GM12874 (cell line): ENCODE measurements around the gene IMPG1.

Experiments
- TF ChIP-seq, protein P1 (sequence below): IDR thresholded peaks from 2 replicates; pipeline ENCODE4 v1.5.1; 2011; ENCODE audit warnings: low read depth, mild to moderate bottlenecking, control low read depth, low read length, moderate library complexity; ENCODE audit not compliant: insufficient read depth

Gene IMPG1

DNA sequence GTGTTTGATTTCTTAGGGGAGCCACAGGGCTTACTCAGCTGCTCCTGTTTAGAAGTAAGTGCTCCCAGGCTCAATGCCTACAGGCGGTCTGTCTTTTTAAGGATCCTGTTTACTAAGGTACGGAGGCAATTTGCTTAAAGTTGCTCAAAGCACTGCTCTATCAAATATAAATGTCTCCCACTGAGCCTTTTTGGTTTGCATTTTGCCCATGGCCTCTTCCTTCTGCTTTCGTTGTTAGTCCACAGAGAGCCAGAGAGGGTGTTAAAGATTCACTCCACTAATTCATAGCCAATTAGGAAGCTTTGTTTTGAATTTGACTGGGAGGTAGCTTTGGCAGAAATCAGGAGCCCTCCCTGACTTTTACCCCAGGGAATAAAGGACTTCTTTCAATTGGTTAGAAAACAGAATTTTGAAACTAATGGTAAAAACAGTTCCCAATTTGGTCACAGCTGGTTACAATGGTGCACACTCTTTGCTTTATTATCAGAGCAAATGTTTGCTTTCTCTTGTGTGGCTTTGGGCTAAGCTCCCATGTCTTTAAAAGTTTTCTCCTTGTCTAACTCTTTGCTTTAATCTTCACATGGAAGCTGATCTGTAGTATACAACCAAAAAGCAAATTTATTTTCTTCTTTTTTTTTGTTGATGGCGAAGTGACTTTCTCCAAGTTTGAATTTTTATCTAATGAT, 126.2 kb downstream of the IMPG1 start:
- TF ChIP-seq, protein P1, sequence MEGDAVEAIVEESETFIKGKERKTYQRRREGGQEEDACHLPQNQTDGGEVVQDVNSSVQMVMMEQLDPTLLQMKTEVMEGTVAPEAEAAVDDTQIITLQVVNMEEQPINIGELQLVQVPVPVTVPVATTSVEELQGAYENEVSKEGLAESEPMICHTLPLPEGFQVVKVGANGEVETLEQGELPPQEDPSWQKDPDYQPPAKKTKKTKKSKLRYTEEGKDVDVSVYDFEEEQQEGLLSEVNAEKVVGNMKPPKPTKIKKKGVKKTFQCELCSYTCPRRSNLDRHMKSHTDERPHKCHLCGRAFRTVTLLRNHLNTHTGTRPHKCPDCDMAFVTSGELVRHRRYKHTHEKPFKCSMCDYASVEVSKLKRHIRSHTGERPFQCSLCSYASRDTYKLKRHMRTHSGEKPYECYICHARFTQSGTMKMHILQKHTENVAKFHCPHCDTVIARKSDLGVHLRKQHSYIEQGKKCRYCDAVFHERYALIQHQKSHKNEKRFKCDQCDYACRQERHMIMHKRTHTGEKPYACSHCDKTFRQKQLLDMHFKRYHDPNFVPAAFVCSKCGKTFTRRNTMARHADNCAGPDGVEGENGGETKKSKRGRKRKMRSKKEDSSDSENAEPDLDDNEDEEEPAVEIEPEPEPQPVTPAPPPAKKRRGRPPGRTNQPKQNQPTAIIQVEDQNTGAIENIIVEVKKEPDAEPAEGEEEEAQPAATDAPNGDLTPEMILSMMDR = no peak

DNA sequence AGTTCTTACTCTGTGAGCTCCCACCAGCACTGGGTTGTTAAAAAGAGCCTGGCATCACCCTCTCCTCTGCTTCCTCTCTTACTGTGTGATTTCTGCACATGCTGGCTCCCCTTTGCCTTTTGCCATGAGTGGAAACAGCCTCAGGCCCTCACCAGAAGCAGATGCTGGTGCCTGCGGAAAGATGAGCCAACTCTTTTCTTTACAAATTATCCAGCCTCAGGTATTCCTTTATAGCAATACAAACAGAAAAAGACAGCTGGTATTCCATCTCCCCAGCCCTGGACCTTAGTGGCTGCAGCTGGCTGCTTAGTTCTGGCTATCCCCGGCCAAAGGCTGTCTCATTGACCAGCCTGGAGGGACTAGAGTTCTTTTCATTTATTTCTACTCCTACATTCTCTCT, 129.1 kb downstream of the IMPG1 start:
- TF ChIP-seq, protein P1 = no peak

DNA sequence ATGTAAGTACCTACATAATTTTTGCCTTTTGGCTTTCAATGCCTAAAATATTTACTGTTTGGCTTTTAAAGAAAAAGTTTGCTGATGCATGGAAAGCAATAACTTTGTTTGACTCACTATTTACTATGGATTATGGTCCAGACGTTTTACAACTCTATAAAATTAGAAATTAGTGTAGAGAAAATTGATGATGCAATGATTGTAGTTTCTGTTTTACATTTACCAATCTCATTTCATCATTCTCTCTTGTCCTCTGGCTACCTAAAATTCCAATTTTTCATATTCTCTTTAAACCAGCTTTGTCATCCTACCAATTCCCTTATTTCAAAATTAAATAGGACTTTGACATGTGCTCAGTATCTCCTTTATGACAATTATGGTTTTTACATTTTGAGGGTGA, 131.0 kb downstream of the IMPG1 start:
- TF ChIP-seq, protein P1 = no peak

DNA sequence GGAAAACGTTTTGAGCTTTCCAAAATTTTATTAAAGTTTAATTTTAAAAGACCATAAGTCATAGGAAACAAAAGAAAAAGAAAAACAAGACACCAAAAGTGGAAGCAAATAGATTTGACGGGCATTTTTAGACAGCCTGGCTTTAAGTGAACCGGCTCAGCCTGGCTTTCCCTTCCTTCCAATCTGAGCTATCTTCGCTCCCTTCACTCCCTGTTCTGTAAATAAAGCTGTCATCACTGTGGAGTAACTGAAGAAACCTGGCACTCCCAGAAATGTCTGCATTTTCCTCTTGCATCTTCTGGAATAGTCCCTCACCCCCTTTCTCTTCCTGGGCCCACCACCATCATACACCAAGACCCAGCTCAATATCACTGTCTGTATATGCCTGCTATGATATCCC, 131.9 kb downstream of the IMPG1 start:
- TF ChIP-seq, protein P1 = no peak

DNA sequence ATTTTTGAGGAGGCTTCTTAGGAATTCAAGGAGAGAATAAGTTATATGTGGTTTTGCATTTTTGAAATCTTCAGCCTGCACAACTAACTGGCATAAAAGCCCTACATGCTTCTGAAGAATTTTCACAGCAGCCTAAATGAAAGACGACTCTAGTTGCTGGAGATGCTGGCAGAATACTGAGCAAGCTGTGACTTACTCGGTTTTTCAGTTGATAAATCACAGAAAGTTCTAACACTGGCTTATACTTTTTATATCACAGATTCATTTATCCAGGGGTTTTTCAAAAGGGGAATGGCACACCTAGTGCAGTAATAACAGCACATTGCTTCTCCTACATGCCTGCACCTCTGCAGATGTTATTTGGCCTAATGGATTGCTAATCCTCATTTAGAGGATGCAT, 134.6 kb downstream of the IMPG1 start:
- TF ChIP-seq, protein P1 = no peak

DNA sequence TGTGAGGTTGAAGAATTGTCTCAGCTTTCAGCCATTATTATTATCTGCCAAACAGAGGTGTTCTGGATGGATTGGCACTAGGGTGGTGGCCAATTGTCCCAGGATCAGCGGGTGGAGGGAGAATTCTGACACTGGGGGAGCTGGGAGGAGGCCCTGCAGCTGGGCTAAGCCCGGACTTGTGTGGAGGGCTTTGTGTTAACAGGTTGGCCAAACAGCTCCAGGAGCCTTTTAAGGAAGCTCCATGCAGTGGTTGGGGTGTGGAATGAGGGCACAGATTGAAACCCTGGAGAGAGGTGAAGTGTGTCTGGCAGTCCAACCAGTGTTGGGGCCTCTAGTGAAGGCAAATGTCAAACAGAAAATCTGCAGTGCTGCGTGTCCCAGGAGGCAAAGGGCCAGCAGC, 135.8 kb downstream of the IMPG1 start:
- TF ChIP-seq, protein P1 = no peak

DNA sequence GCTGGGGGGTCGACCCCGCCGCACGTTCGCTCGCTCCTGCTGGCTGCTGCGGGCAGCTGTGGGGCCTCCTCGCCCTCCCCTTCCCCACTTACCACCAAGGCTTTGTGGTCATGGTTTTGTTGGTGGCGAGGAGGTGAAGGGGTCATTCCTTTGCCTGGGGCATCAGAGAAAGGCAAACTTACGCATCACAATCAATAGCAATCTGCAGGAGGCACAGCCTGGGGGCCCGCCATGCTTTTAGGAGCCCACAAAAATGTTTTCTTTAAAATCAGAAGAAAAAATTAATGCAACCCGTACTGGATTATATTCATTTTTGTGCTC, 137.0 kb downstream of the IMPG1 start:
- TF ChIP-seq, protein P1 = no peak
